Gastrocnemius medialis (tissue), 4 donors: ENCODE results near the gene CDH23.

Experiments
- CTCF ChIP-seq, 5 experiments: fragments of 450-650 bp in 3 of 5; fragments of 200-600 bp in 2 of 5; sonication (generic) in 2 of 5; IDR thresholded peaks in 4 of 5; conservative IDR thresholded peaks in 1 of 5; 1 replicate in 4 of 5; 2 replicates in 1 of 5; pipeline ENCODE4 v1.5.1; 2016 to 2019; ENCODE audit warnings: antibody characterized with exemption in 5 of 5, mild to moderate bottlenecking in 3 of 5, moderate library complexity in 3 of 5
- POLR2A ChIP-seq, 2 donors: fragments of 450-650 bp; IDR thresholded peaks; one replicate each; pipeline ENCODE4 v1.6.1; 2017; ENCODE audit warnings: antibody characterized with exemption in 2 of 2, mild to moderate bottlenecking in 2 of 2, moderate library complexity in 2 of 2

GRCh38 chr10:71771821-71772617 is 375.3 kb downstream of the CDH23 start:
- TF ChIP-seq CTCF (IDR thresholded peaks at IDR 0.05 in 4 of 5, conservative IDR thresholded peaks at IDR 0.05 in 1 of 5) (no peak), POLR2A (IDR thresholded peaks at IDR 0.05) (peak; percentile 24 to 44)
